Activated naive CD8-positive, alpha-beta T cell (primary cell): Measurements from ENCODE around the gene NFAM1.

Experiments
- H3K27ac Mint-ChIP-seq: one replicate; pipeline ENCODE4 v1.8.0; 2021; ENCODE audit warnings: mixed read lengths
- H3K27me3 Mint-ChIP-seq: one replicate; pipeline ENCODE4 v1.8.0; 2021; ENCODE audit warnings: mixed read lengths
- H3K36me3 Mint-ChIP-seq: one replicate; pipeline ENCODE4 v1.8.0; 2021; ENCODE audit warnings: mixed read lengths
- H3K4me1 Mint-ChIP-seq: one replicate; pipeline ENCODE4 v1.8.0; 2021; ENCODE audit warnings: low read depth, mixed read lengths
- H3K4me3 Mint-ChIP-seq: one replicate; pipeline ENCODE4 v1.8.0; 2021; ENCODE audit warnings: mild to moderate bottlenecking, mixed read lengths
- H3K9me3 Mint-ChIP-seq: one replicate; pipeline ENCODE4 v1.8.0; 2021; ENCODE audit warnings: low read depth, mixed read lengths

NFAM1 gene

GRCh38 chr22:42446151-42446550 is 13.9 kb upstream of the NFAM1 start:
- no peak overlapping the region for H3K27ac Mint-ChIP-seq
- H3K36me3 Mint-ChIP-seq: no peaks in the 10 kb centered on the region
- no peaks in the 10 kb centered on the region for H3K27me3 Mint-ChIP-seq
- no peaks in the 10 kb centered on the region for H3K9me3 Mint-ChIP-seq
- no peak overlapping the region for H3K4me3 Mint-ChIP-seq
- H3K4me1 Mint-ChIP-seq: peaks cover 23% of the 10 kb centered on the region

DNA sequence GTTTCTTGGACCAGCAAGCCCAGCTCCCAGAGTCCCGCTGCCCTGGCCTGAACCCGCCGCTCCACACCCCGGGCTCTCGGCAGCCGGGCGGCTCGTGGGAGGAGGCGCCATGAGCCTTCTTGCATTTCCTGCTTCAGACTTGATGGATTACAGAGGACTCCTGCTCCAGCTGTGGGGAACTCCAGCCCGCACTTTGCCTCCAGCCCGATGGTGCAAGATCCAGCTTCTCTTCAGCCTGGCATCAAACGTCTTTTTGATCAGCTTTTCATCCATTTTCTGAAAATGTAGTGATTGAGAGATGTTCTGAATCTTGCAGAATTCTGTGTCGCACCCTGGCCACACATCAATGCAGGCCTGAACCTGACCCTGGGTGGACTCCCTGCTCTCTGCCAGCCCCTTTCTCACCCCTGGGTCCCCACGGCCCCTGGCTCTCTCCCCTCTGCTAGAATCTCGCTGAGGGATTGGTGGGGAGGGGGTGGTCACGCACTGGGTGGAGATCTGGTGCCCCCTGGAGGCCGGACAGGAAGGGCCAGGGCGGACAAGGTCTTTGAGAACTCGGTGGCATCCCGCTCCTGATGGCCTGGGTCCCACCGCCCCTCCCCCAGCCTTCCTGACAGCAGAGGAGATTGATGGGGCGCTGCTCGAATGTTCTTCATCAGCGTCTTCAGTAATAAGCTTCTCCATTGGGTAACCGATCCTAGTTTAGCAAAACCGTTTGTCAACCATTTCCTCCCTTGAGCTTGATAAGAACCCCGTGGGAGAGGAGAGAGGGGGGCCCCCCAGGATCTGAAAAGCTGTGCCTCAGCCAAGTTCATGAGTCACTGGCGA is 12.1 kb upstream of the NFAM1 start:
- Mint-ChIP-seq H3K9me3 (no peaks in the 10 kb centered on the region), H3K4me1 (peaks cover 23% of the 10 kb centered on the region), H3K27me3 (no peaks in the 10 kb centered on the region), H3K36me3 (no peaks in the 10 kb centered on the region), H3K4me3 (peak overlapping the region; percentile 74), H3K27ac (peak overlapping the region; percentile 79)

DNA sequence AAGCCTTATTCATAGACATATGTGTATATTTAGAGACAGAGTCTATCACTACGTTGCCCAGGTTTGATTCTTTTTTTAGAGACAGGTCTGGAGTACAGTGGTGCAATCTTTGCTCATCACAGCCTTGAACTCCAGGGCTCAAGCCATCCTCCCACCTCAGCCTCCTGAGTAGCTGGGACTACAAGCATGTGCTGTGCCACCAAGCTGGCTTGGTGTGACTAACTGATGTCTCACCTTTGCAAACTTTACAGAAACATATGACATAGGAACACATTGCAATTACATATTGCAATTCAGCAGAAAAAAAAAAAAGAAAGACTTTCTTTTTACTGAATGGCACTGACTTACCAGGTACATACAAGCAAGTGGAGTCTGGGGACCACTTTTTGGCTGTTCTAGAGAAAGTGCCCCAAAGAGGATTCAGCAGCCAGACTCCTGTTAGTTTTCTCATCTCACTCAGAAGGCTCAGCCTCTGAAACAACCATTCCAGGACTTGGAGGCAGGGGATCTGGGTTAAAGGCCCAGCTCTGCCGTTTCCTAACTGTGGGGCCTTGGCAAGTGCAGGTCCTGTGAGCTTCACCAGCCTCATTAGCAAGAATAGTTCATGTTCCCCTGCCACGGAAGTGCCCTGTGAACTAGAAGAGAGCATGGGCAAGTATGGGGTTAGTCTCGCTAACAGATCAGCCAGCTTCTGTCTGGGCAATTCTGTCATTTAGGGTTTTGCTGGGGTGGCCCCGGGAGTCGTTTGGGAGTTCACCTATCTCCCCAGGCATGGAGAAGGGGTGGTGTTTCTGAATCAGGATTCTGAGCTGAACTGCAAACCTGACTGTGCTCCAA is 11.3 kb upstream of the NFAM1 start:
- Mint-ChIP-seq H3K4me3 (peak overlapping the region; percentile 4), H3K27me3 (no peaks in the 10 kb centered on the region), H3K9me3 (no peaks in the 10 kb centered on the region), H3K27ac (peak overlapping the region; percentile 79), H3K36me3 (no peaks in the 10 kb centered on the region), H3K4me1 (peaks cover 23% of the 10 kb centered on the region)

DNA sequence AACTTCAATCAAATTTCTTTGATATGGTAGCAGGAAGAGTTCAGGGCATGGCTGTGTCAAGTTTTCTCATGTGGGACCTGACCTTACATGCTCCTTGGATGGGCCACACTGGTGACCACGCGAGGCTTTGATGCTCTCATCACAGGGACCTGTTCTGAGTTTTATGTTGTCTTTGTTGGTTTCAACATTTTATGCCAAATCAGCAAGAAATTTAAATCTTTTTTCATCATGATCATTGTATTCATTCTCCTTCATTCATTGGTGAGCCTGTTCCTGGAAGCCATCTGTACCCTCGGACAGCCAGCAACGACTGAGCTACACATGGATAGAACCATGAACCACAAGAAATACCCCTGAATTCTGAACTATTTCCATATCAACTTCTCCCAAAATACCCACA is 10.5 kb upstream of the NFAM1 start:
- Mint-ChIP-seq H3K36me3 (no peaks in the 10 kb centered on the region), H3K27ac (peak overlapping the region; percentile 68), H3K27me3 (no peaks in the 10 kb centered on the region), H3K9me3 (no peaks in the 10 kb centered on the region), H3K4me1 (peaks cover 23% of the 10 kb centered on the region), H3K4me3 (no peak overlapping the region)

GRCh38 chr22:42440728-42441127 is 8.5 kb upstream of the NFAM1 start:
- H3K9me3 Mint-ChIP-seq: no peaks in the 10 kb centered on the region
- no peak overlapping the region for H3K27ac Mint-ChIP-seq
- no peaks in the 10 kb centered on the region for H3K36me3 Mint-ChIP-seq
- H3K27me3 Mint-ChIP-seq: no peaks in the 10 kb centered on the region
- no peak overlapping the region for H3K4me3 Mint-ChIP-seq
- peaks cover 24% of the 10 kb centered on the region for H3K4me1 Mint-ChIP-seq

- no peaks in the 10 kb centered on the region for H3K36me3 Mint-ChIP-seq
Observed at GRCh38 chr22:42439821-42440674, 7.8 kb upstream of the NFAM1 start.

DNA sequence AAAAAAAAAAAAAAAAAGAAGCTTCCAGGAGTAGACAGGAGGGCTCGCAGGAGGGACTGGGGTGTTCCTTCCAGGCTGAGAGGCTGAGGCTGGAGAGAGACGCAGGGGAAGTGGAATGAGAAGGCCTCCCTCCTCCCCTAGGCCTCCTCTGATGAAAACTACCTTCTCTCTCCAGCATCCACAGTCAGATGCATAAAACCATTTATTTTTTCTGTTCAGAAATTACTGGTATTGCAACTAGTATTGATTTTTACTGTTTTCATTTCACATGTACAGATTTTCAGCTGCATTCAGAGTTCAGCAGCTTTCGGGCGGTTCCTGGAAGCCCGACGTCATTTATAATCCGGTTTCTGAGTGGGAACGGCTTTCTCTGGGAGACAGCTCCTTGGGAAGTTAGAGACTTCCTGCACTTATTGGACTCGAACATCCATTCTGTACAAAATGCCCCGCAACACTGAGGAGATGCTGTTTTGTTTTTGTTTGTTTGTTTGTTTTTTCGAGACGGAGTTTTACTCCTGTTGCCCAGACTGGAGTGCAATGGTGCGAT is 6.9 kb upstream of the NFAM1 start:
- Mint-ChIP-seq H3K4me3 (peak overlapping the region; percentile 4), H3K9me3 (no peaks in the 10 kb centered on the region), H3K27ac (no peak overlapping the region), H3K27me3 (no peaks in the 10 kb centered on the region), H3K4me1 (peaks cover 13% of the 10 kb centered on the region), H3K36me3 (no peaks in the 10 kb centered on the region)

More at GRCh38 chr22:42439821-42440674, 7.8 kb upstream of the NFAM1 start:
- Mint-ChIP-seq H3K4me3 (peak overlapping the region; percentile 9), H3K27me3 (no peaks in the 10 kb centered on the region), H3K4me1 (peaks cover 23% of the 10 kb centered on the region), H3K27ac (no peak overlapping the region), H3K9me3 (no peaks in the 10 kb centered on the region)

DNA sequence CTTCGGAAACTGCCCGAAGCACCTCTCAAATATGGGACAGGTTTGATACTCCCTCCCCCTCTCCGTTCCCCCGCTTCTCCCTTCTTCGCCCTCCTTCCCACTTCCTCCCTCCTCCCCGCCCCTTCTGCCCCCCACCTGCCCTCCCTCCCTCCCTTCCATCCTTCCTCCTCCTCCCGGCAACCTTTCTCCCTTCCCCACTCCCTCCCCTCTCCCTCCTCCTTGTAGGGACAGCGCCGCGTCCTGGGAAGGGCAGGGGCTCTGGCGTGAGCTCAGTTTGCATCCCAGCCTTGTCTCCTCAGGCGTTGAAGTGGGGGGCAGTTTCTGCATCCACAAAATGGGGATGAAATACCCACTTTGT is 6.1 kb upstream of the NFAM1 start:
- Mint-ChIP-seq H3K4me3 (no peak overlapping the region), H3K27ac (no peak overlapping the region), H3K36me3 (no peaks in the 10 kb centered on the region), H3K9me3 (no peaks in the 10 kb centered on the region), H3K4me1 (peaks cover 5% of the 10 kb centered on the region), H3K27me3 (no peaks in the 10 kb centered on the region)

DNA sequence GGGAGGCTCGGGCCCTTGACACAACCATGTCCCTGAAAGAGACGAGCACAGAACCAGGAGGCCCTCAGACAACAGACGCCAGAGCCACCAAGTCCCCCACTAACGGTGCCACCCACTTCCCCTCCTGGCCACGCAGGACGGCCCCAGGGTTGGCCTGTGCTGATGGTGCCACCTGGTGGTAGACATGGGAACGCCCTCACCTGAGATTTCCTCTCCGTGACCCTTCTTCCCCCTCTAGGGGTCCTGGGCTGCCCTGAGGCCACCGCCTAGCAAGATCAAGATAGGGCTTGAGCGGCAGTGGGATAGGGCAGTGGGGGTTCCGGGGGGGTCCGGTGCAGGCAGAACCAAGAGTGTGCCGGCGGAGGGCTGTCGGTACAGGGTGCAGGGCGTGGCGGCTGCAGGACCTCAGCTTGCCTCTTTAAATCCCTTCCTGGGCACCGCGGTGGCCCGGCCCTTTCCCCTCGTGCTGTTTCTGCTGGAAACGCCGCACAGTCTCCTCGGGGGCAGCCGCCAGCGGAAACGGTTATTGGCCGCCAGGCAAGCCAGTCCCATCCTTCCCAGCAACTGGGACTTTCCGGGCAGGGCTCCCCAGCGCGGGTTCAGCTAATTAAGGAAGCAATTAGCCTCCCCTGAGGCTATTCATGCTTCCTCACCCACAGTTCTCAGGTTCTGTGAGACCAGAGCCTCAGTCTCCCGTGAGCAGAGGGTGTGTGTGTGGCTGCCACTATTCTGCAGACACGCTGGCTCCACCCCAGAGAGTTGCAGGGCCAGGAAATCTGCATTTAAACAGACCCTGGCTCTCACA is 5.5 kb upstream of the NFAM1 start:
- H3K27ac Mint-ChIP-seq: no peak overlapping the region
- H3K9me3 Mint-ChIP-seq: no peaks in the 10 kb centered on the region
- peak overlapping the region; percentile 64 for H3K4me3 Mint-ChIP-seq
- H3K36me3 Mint-ChIP-seq: no peaks in the 10 kb centered on the region
- peaks cover 1% of the 10 kb centered on the region for H3K4me1 Mint-ChIP-seq
- no peaks in the 10 kb centered on the region for H3K27me3 Mint-ChIP-seq

DNA sequence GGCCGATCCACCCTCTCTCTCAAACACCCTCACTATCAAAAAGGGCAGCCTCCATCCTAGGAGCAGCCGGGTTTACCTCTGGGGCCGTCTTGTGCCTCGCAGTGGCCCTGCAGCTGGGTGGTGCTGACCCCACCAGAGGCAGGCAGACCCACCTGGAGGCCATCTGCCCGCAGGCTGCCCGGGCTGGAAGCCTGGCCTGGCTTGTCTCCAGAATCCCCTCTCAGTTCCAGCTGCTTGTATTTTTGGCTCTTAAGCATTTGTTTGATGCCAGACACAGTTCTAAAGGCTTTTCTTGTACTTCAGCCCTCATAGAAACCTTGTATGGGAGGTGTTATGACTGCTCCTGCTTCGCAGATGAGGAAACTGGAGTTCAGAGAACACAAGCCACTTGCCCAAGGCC is 4.2 kb upstream of the NFAM1 start:
- H3K4me3 Mint-ChIP-seq: no peak overlapping the region
- no peaks in the 10 kb centered on the region for H3K9me3 Mint-ChIP-seq
- no peak overlapping the region for H3K27ac Mint-ChIP-seq

DNA sequence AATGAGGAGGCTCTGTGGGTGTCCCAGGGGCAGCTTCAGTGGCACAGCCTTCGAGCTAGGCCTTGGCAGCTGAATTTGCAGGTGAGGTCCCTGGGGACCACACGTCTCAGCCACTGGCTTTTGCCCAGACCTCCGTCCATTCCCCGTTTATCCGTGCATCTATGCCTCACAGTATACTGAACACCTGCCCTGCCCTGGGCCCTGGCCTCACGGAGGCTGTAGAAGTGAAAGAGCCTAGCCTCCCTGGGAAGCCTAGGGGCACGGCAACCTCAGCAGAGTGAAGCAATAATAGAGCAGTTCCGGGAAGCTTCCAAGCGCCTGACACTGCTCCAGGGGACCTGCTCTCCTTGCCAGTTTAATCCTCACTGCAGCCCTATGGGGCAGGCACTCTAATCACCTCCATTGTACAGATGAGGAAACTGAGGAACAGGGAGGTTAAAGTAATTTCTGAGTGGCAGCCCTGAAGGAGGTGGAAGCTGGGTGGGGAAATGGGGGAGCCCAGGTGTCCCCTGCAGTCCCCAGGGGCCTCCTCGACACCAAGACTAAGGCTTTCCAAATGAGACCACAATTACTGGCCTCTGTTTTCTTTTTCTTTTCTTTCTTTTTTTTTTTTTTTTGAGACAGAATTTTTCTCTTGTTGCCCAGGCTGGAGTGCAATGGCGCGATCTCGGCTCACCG is 2.7 kb upstream of the NFAM1 start:
- Mint-ChIP-seq H3K9me3 (no peaks in the 10 kb centered on the region), H3K4me1 (peaks cover 1% of the 10 kb centered on the region), H3K36me3 (no peaks in the 10 kb centered on the region), H3K4me3 (no peak overlapping the region), H3K27me3 (peaks cover 4% of the 10 kb centered on the region), H3K27ac (no peak overlapping the region)

More for the DNA sequence above, 4.2 kb upstream of the NFAM1 start:
- Mint-ChIP-seq H3K4me1 (peaks cover 1% of the 10 kb centered on the region), H3K27me3 (peaks cover 1% of the 10 kb centered on the region), H3K36me3 (no peaks in the 10 kb centered on the region)

GRCh38 chr22:42433754-42434682 is 1.8 kb upstream of the NFAM1 start:
- H3K4me3 Mint-ChIP-seq: no peak overlapping the region
- H3K9me3 Mint-ChIP-seq: no peaks in the 10 kb centered on the region
- H3K27me3 Mint-ChIP-seq: peaks cover 4% of the 10 kb centered on the region
- no peaks in the 10 kb centered on the region for H3K36me3 Mint-ChIP-seq
- H3K4me1 Mint-ChIP-seq: peaks cover 1% of the 10 kb centered on the region
- no peak overlapping the region for H3K27ac Mint-ChIP-seq

DNA sequence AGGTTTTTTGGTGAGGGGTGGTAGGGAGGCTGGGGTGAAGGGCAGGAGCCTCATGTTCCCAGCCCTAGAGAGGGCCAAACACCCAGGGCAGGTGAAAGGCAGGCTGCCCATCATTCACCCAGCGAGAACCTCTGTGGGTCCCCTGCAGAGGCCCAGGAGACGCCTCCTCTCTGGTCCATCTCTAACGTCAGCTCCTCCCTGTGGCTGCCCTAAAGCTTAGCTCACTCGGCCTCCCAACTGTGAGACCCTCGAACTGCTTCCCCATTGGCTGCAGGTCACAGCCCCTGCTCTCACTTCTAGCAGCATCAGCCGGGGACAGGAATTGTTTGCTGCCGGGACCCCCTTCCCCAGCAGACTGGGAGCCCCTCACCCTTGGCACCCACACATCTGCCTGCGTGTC is 615 bp upstream of the NFAM1 start:
- Mint-ChIP-seq H3K36me3 (no peaks in the 10 kb centered on the region), H3K4me3 (no peak overlapping the region), H3K4me1 (peaks cover 1% of the 10 kb centered on the region), H3K27me3 (peaks cover 4% of the 10 kb centered on the region), H3K9me3 (no peaks in the 10 kb centered on the region), H3K27ac (no peak overlapping the region)
